Fibroblast of skin of left quadriceps (primary cell): ENCODE measurements around the gene TEAD1.

Experiments
- DNase-seq, 2 experiments: peaks; one replicate each; pipeline ENCODE4 v3.0.0-alpha.2; 2013; ENCODE audit warnings: low read depth in 2 of 2

Gene TEAD1

GRCh38 chr11:12686246-12687060 is 12.2 kb downstream of the TEAD1 start:
- DNase-seq = no peak

GRCh38 chr11:12687216-12687623 is 13.0 kb downstream of the TEAD1 start:
- DNase-seq = no peak

GRCh38 chr11:12687740-12688139 is 13.5 kb downstream of the TEAD1 start:
- DNase-seq = no peak

GRCh38 chr11:12689029-12689755 is 15.0 kb downstream of the TEAD1 start:
- DNase-seq = no peak

GRCh38 chr11:12690663-12691062 is 16.4 kb downstream of the TEAD1 start:
- DNase-seq = no peak

- no peak for DNase-seq
Observed at GRCh38 chr11:12691473-12691872, 17.3 kb downstream of the TEAD1 start.

GRCh38 chr11:12692229-12693075 is 18.2 kb downstream of the TEAD1 start:
- DNase-seq = peak; percentile 68 to 70

- peak in 1 of 2 experiments; percentile 46 for DNase-seq
Observed at GRCh38 chr11:12693094-12693478, 18.9 kb downstream of the TEAD1 start.

GRCh38 chr11:12693479-12694182 is 19.4 kb downstream of the TEAD1 start:
- peak; percentile 95 to 96 for DNase-seq

- no peak for DNase-seq
Observed at GRCh38 chr11:12694183-12694531, 19.9 kb downstream of the TEAD1 start.

- no peak for DNase-seq
Observed at GRCh38 chr11:12695221-12695794, 21.1 kb downstream of the TEAD1 start.

GRCh38 chr11:12695873-12696272 is 21.7 kb downstream of the TEAD1 start:
- no peak for DNase-seq

GRCh38 chr11:12696911-12697581 is 22.8 kb downstream of the TEAD1 start:
- DNase-seq = no peak

- DNase-seq = no peak
Observed at GRCh38 chr11:12698048-12698447, 23.8 kb downstream of the TEAD1 start.

GRCh38 chr11:12701811-12702592 is 27.8 kb downstream of the TEAD1 start:
- DNase-seq = no peak

GRCh38 chr11:12702999-12703453 is 28.8 kb downstream of the TEAD1 start:
- DNase-seq = no peak

- no peak for DNase-seq
Observed at GRCh38 chr11:12704049-12704448, 29.8 kb downstream of the TEAD1 start.

GRCh38 chr11:12705874-12706273 is 31.7 kb downstream of the TEAD1 start:
- no peak for DNase-seq

GRCh38 chr11:12706545-12707499 is 32.6 kb downstream of the TEAD1 start:
- no peak for DNase-seq
